DMS79 treated with DMSO at 0.1 percent for 48 hours (cell line): Measurements from ENCODE around the gene CLMN.
"Not testable (repeated sequence)": the region's sequence is repeated elsewhere in the genome, so short reads cannot be mapped to it uniquely, and the experiment has no call there.

Experiments
- DNase-seq: peaks from one replicate; lab custom pipeline; 2025; lab: John Stamatoyannopoulos, UW

Gene CLMN

GRCh38 chr14:95164506-95164905 is 155.2 kb downstream of the CLMN start:
- no peak for DNase-seq

GRCh38 chr14:95163666-95164065 is 156.0 kb downstream of the CLMN start:
- no peak for DNase-seq

DNA sequence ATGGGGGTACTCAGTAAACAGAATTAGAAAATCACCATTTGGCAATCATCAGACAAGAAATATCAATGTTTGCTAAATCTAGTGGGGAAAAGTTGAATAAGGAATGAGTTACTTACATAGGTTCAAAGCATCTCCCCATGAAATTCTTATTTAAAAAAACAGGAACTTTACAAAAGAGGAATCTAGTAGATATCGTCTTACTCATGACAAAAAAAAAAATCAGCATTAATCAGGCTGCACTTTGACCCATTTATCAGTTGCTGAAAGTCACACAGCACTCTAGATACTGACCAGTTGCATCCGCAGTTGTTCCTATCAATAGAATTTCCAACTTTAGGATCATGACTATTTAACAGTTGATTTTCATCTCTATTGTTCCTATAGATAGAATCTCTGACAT is 156.6 kb downstream of the CLMN start:
- DNase-seq, result no peak

GRCh38 chr14:95162641-95163040 is 157.1 kb downstream of the CLMN start:
- no peak for DNase-seq

- DNase-seq, result peak; percentile 96
These were observed 162.2 kb downstream of the CLMN start, which contains the start of gene DICER1 for GRCh38 chr14:95157327-95158189. TSS of gene DICER1 (minus strand) at chr14:95157529. CDS start at chr14:95133458, 24,071 bp downstream.

DNA sequence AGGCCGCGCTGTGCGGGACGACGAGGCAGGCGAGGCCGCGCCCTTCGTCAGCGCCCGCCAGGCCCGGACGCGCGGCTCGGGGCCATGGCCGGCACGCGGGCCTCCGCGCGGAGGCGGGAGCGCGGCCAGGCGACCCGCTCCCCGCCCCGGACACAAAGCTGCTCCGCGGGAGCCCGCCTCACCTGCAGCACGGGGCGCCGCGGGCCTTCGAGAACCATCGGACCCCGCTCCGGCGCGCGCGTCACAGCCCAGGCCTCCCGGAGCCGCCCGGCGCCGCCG is 162.7 kb downstream of the CLMN start:
- DNase-seq, result no peak

DNA sequence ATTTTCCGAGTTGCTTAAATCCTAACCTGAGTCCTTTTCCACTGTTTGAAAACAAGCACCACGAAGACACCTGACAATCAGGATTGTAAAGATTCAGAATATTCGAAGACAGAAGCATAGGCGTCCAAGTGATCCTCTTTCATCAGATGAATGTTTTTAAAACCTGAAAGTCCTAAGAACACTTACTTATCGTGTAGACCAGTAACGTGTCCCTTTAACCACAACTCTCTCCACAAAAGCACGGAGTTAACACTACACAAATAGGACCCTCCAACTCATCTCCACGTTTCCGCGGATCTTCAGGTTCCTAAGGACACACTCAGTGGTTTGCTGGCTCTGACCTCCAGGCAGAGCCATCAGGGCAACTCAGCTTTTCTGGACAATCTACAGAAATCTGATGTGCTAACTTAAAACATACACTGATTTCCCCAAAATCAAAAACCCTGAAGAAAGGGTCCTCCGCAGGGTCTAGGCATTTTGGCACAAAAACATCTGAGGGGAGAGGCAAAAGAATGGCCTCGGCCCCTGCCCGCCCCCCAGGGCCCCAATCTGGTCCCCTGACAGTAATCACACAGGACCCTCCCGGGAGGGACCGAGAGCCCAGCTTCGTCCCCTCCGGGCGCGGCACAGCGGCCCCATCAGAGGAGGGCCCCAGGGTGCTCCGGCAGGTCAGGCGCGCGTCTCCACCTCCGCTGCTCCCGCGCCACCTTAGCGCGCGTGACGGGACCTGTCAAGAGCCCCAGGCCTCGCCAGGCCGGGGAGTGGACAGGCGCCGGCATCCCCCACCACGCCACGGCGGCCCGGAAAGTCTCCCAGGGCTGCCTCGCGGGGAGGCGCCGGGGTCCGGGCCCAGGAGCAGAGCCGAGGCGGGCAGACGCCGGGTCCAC is 163.3 kb downstream of the CLMN start:
- no peak for DNase-seq

DNA sequence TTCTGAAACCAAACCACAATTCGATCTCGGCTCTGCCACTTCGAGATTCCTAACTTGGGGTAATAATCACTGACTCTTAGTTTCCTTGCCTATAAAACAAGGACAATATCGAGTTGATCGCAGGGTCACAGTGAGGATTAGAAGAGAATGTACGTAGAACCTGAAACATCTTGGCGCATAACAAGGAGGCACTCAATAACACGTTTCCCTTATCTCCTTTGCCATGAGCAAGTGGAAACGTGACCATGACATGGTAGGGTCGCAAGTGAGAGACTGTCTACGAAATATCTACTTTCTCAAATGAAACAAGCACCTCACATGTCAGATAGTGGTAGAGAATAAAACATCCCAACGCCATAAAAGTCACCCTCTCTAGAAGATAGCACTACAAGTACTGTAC is 164.7 kb downstream of the CLMN start:
- DNase-seq, result no peak

DNA sequence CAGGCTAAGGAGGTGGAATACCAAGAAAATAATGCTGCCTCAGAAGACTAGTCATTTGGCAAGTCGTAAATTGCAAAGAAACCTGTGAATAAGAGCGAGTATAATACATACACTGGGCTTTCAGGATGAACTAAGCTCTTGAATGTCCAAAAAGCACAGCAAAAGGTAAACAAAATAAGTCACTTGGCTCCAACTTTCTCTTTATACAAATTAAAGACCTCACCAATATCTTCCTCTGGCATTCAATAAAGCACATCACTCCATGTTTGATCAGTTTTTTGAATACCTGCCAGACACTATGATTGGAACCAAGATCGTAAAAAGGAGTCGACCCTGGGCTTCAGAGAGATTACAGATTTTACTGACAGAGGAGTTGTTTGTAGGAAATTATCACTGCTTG is 165.8 kb downstream of the CLMN start:
- peak; percentile 51 for DNase-seq

DNA sequence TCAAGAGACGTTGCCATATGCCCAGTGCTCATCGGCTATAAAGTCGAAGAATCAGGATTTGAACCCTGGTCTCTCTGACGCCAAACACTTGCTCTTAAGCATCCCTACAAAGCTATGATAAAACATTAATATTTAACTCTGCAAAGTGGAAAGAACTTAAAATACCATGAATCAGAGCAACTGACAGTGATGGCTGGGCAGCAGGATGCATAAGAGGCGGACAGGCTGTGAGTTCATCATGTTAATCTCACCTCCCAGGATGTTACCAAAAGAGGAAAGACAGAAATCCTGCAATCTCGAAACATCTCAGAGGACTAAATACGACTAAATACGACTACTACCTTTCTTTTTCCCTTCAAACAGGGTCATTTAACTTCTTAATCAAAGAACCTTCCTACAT is 168.1 kb downstream of the CLMN start:
- DNase-seq, result no peak

GRCh38 chr14:95150910-95151309 is 168.8 kb downstream of the CLMN start:
- DNase-seq, result peak; percentile 71

DNA sequence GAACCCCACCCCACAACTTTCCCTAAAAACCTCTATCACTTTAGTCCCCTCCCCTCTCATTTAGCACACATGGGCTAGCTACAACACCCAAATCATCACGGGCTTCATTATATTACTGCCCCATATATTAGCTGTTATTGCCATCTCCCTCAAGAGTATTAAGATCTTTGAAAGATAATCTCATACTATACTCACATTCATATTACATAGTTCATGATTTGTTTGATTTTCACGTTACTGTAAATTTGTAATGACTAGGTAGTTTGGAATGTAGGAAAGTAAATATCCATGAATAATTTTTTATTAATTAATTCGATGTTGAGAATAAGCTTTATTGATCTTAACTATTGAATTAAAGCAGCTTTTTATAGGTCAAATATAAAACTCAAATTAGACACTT is 170.3 kb downstream of the CLMN start:
- no peak for DNase-seq

GRCh38 chr14:95147597-95147996 is 172.1 kb downstream of the CLMN start:
- no peak for DNase-seq

DNA sequence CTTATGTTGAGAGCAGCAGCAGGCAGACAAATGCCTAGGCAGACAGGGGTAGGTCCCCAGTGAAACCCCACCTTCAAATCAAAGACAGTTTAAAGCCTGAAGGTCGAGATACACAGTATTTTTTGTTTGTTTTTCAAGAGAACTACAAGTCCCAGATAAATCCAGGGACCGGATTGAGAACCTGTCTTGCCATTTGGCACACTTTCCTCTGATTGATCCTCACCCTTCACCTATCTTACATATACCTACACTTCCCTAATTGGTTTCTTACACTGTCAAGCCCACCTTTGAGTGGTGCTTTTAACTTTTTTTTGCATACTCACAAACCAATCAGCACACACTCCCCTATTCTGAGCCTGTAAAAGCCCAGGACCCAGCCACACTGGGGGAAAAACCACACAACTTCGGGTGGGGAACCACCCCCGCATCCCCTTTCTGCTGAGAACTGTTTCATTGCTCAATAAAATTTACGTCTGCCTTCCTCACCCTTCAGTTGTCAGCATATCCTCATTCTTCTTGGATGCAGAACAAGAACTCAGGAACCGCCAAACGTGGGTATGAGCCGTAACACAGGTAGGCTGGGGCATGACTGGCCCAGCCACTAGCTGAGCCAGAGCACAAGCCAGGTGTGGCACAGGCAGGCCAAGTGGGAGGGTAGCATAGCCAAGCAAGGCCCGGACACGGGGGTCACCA is 173.5 kb downstream of the CLMN start:
- no peak for DNase-seq

- DNase-seq, result no peak
These were observed 174.9 kb downstream of the CLMN start for GRCh38 chr14:95144849-95145248.

- no peak for DNase-seq
These were observed 175.7 kb downstream of the CLMN start for GRCh38 chr14:95143808-95144620.

DNA sequence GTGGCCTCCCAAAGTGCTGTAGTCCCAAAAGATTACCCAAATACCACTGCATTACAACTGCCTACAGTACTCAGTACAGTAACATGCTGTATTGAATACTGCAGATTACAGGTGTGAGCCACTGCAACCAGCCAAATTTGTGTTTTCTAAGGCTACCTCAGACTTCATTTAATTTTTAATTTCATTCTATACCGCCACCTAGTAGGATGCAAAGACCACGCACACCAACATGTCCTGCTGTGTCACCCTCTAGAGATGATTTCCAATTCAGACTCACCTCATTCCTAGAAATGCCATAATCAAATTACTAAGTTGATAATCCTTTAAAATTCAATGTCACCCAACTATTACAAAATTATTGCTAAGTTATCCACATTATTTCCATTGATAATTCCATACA is 177.5 kb downstream of the CLMN start:
- DNase-seq, result no peak

DNA sequence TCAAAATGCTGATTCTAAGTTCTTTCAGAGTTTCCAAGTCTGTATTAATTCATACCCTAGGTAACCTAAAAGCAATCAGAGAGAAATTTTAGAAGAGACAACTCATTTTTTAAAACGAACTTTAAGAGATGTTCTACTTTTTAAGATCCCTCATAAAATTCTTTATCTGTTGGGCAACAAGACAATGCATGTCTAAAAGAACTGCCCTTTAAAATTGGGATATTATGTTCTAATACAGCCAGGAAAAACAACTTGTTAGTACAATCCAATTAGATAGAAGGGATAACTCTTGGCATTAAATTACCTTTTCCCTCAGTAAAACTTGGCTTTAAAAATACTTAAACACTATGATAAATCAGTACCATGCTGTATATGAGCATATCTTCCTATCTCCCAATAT is 178.0 kb downstream of the CLMN start:
- DNase-seq, result no peak

- no peak for DNase-seq
These were observed 179.4 kb downstream of the CLMN start for GRCh38 chr14:95140060-95140858.

DNA sequence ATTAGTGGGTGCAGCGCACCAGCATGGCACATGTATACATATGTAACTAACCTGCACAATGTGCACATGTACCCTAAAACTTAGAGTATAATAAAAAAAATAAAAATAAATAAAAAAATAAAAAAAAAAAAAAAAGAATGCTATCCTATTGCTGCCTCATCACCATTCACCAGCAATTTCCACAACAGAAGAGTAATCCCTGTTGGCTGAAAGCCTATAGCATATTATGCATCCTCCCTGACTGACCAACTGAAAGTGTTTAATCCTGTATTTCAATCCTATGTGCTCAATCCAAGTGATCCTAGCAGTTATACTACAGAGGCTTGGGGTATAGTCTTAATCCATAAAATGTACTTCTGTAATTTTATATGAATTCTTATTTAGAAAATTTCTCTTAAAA is 180.8 kb downstream of the CLMN start:
- no peak for DNase-seq

GRCh38 chr14:95138455-95138854 is 181.3 kb downstream of the CLMN start:
- not testable (repeated sequence) for DNase-seq
